ENCODE results near the gene AHDC1.
"Not testable (repeated sequence)": the region's sequence is repeated elsewhere in the genome, so short reads cannot be mapped to it uniquely, and the experiment has no call there.

The AHDC1 gene

DNA sequence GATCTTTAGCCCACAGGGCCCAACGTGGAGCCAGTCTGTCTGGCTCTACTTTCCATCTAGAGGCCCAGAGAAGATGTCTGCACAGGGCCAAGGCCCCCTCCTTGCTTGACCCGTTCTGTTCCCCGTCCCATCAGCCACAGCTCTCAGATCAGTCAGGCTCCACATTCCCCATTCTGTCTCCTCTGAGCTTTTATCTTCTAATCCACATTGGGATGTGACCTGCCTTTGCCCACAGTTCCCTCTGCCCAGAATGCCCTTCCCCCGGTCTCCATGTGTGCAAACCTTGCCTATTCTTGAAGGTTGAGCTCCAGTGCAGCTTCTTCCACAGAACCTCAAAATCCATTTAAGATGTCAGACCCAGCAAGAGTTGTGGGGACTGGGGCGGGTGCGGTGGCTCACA is 60.7 kb downstream of the AHDC1 start:
- no peak for DNase-seq (ENCODE audit: extremely low read depth, low read depth)

DNA sequence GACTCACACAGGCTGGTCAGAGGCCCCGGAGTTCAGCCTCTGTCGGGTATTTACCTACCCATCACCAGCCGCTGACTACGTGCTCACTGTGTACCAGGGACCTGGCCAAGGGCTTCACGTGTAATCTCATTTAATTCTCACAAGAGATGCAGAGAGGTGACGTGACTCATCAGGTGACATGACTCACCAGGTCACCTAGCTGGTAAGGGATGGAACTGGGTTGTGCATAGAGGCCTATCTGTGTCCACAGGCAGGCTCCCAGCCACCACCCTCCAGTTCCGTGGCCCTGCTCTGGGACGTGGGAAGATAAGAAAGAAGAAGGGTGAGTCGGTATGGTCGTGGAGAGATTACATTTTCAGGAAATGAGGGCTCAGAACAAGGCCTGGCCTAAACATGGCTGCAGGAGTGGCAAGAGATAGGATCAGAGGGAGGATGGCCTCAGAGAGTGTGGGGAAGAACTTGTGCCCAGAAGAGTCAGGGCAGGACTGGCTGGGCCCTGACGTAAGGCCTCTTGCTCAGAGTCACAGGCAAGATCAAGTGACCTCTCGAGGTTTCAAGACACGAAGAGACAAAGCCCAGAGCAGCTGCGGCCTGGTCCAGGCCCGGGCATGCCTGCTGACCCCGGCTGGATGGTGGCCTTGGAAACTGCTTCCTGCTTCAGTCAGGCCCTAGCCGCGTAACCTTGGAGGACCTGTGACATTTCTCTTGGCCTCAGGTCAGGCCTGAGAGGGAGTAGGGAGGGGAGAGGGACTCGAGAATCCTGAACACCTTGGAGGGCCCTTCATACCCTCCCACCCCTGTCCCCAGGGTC is 61.3 kb downstream of the AHDC1 start:
- TF ChIP-seq, protein P1, sequence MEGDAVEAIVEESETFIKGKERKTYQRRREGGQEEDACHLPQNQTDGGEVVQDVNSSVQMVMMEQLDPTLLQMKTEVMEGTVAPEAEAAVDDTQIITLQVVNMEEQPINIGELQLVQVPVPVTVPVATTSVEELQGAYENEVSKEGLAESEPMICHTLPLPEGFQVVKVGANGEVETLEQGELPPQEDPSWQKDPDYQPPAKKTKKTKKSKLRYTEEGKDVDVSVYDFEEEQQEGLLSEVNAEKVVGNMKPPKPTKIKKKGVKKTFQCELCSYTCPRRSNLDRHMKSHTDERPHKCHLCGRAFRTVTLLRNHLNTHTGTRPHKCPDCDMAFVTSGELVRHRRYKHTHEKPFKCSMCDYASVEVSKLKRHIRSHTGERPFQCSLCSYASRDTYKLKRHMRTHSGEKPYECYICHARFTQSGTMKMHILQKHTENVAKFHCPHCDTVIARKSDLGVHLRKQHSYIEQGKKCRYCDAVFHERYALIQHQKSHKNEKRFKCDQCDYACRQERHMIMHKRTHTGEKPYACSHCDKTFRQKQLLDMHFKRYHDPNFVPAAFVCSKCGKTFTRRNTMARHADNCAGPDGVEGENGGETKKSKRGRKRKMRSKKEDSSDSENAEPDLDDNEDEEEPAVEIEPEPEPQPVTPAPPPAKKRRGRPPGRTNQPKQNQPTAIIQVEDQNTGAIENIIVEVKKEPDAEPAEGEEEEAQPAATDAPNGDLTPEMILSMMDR (IDR thresholded peaks at IDR 0.05; ENCODE audit: low read depth, low read length) = no peak
- DNase-seq (ENCODE audit: extremely low read depth, low read depth) = no peak

More for the DNA sequence above, 60.7 kb downstream of the AHDC1 start:
- TF ChIP-seq, protein P1 (IDR thresholded peaks at IDR 0.05; ENCODE audit: low read depth, low read length) = no peak

DNA sequence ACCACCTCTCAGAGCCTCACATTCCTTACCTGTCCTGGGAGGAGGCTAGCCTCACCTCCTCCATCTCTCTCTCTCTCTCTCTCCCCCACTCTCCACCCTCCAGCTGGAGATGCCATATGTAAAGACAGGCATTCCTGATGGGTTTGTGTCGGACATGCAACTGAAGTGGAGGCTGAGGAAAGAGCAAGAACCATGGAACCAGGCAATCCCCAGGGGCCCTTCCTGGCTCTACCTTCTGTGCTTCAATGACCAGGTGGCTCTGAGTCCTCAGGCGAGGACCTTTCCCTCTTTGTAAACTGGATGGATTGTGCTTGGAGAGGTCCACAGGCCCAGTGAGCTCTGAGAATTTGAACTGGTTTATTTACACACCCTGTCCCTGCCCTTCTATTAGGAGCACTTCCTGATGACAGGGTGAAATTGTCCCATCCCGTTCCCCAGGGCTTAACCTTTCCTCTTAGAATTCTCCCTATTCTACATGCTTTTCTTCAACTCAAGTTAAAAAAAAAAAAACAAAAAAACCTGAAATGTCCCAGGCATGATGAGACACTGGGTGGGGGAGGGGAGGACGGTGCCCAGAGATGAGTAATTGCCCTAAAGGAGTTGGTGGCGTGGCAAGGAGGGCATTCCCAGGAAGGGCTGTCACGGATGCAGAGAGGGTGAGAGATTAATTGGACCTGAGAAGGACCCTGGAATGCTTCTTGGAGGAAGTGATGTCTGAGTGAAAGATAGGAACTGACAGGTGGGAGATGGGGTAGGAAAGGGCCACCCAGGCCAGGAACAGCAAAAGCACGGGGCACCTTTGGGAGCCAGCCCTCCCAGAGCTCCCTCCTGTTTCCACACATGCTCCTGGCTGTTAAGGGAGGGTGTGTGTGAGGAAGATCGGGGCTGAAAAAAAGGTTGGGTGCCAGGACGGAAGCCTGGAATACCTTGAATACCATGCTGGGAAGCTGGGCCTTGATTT is 63.8 kb downstream of the AHDC1 start:
- TF ChIP-seq, protein P1 (IDR thresholded peaks at IDR 0.05; ENCODE audit: low read depth, low read length) = no peak
- peak; percentile 48 for DNase-seq (ENCODE audit: extremely low read depth, low read depth)

DNA sequence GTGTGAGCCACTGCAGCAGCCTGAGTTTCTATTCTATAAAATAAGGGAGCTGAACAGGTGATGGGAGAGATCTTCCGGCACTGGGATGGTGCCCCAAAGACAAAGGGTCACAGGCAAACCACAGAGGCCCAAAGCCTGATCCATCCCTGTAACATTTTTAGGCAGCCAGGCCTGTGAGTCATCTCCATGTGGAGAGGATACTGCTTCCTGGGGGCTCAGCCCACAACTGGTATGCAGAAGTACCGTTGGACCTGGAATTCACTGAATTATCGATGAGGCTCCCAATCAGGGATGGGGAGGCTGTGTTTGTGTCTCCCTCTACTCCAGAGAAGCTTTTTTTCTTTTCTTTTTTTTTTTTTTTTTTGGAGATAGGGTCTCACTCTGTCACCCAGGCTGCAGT is 65.2 kb downstream of the AHDC1 start:
- no peak for DNase-seq (ENCODE audit: extremely low read depth, low read depth)
- TF ChIP-seq, protein P1 (IDR thresholded peaks at IDR 0.05; ENCODE audit: low read depth, low read length) = no peak

DNA sequence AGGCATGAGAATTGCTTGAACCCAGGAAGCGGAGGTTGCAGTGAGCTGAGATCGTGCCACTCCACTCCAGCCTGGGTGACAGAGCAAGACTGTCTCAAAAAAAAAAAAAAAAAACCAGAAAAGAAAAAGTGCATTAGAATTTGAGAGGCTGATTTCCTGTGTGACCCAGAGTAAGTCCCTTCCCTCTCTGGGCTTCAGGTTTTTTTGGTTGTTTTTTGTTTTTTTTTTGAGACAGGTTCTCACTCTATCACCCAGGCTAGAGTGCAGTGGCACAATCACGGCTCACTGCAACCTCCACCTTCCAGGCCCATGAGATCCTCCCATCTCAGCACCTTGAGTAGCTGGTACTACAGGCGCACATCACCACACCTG is 65.7 kb downstream of the AHDC1 start:
- not testable (repeated sequence) for DNase-seq (ENCODE audit: extremely low read depth, low read depth)

DNA sequence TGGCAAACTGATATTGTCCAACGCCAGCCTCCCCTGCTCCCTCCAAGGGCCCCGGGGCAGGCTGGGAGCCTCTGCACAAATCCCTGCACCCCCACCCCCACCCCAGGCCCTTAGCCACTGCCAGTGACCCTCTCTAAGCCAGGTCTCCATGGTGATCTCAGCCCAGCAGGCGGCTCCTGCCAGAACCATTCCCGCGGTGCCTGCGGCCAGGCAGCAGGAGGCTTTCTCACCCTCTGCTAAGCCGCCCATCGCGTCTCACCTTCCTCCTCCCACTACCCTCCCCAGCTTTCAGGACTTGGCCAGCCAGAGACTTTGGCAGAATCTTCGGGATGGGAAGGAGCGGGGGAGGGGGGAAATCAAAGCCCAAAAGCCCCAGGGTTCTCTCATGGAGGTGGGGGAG is 67.2 kb downstream of the AHDC1 start:
- peak; percentile 69 for DNase-seq (ENCODE audit: extremely low read depth, low read depth)
- TF ChIP-seq, protein P1 (IDR thresholded peaks at IDR 0.05; ENCODE audit: low read depth, low read length) = no peak; the same call in 1 of the 2 replicates

DNA sequence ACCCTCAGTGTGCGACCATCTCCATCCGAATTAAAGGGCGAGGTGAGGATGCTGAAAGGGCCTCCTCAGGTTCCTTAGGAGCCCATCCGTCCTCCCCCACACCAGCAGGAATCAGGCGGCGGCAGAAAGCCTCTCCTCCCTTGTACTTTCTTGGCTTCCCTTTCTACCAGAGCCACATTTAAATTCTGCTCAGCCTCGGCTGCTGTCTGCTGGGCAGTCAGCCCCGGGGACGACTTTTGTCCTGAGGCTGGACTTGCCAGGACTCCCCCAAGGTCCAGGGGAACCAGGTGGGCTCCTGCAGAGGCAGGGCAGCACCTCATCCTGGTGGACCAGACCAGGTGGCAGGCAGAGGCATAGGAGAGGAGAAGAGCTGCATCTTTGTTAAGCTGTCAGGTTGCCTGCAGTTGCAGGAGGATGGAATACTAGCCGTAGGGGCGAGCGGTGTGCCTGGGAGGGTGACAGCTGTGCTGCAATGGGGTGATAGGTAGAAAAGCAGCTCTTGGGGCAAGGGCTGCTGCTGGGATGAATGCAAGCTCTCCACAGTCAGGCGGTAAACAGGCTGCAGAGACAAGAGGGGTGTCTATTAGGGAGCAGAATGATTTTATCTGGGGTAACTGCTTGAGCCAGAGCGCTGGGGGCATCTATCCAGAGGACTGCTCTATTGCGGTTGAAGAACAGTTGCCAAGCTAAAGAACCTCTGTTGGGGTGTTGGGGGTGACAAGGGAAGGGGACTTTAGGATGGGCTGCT is 67.8 kb downstream of the AHDC1 start:
- TF ChIP-seq, protein P1 (IDR thresholded peaks at IDR 0.05; ENCODE audit: low read depth, low read length) = no peak
- DNase-seq (ENCODE audit: extremely low read depth, low read depth) = no peak

All from AG09319 (cell line).